Measurements from ENCODE around the gene PTAFR. TPM values are rescaled to one million over a fixed set of nuclear protein-coding genes. Genes with fewer than 3 reads are reported as not detected.

Gene PTAFR
- total RNA-seq, 3 donors from 2014 or later (not counting 1 experiment from before 2014, with no cell fraction given), result 1.2 to 6.4 (median 1.5) TPM

GRCh38 chr1:28126212-28126611 lies 50.3 kb downstream of the PTAFR start:
- H3K4me3 Mint-ChIP-seq, result no peak overlapping the region
- H3K36me3 Mint-ChIP-seq, result no peaks in the 10 kb centered on the region
- Histone ChIP-seq H3K27me3 (ENCODE audit: control insufficient read depth, insufficient read depth, low read length) (no peaks in the 10 kb centered on the region), H3K9me3 (ENCODE audit: control insufficient read depth, insufficient read depth, low read length) (no peaks in the 10 kb centered on the region), H3K4me1 (ENCODE audit: control insufficient read depth, insufficient read depth, low read length) (peaks cover 6% of the 10 kb centered on the region), H3K27ac (ENCODE audit: low read length) (no peak overlapping the region), H3K36me3 (ENCODE audit: control insufficient read depth, insufficient read depth, low read length) (no peaks in the 10 kb centered on the region), H3K4me3 (ENCODE audit: low read length) (no peak overlapping the region)
- H3K27me3 Mint-ChIP-seq (ENCODE audit: low read depth in 2 of 2), result peaks cover 2 to 14% of the 10 kb centered on the region in 2 donors
- H3K9me3 Mint-ChIP-seq, result no peaks in the 10 kb centered on the region
- H3K27ac Mint-ChIP-seq, result no peak overlapping the region
- intact Hi-C loops (cut with micrococcal nuclease), result no loop called here
- DNase-seq (no peak), ATAC-seq (no peak)
- WGBS (ENCODE audit: insufficient coverage), result 78% methylated on average over 2 of the region's 3 CpGs
- TF ChIP-seq CTCF (IDR thresholded peaks at IDR 0.05), result no peak
- H3K4me1 Mint-ChIP-seq, result no peaks in the 10 kb centered on the region

GRCh38 chr1:28123461-28123961 lies 53.0 kb downstream of the PTAFR start:
- DNase-seq (no peak), ATAC-seq (no peak)
- Histone ChIP-seq H3K27ac (ENCODE audit: low read length) (no peak overlapping the region), H3K36me3 (ENCODE audit: control insufficient read depth, insufficient read depth, low read length) (no peaks in the 10 kb centered on the region), H3K4me3 (ENCODE audit: low read length) (no peak overlapping the region), H3K4me1 (ENCODE audit: control insufficient read depth, insufficient read depth, low read length) (peaks cover 6% of the 10 kb centered on the region), H3K27me3 (ENCODE audit: control insufficient read depth, insufficient read depth, low read length) (no peaks in the 10 kb centered on the region), H3K9me3 (ENCODE audit: control insufficient read depth, insufficient read depth, low read length) (no peaks in the 10 kb centered on the region)
- Mint-ChIP-seq H3K9me3 (no peaks in the 10 kb centered on the region), H3K4me1 (no peaks in the 10 kb centered on the region), H3K27ac (no peak overlapping the region), H3K27me3 (ENCODE audit: low read depth in 2 of 2) (peaks cover 2 to 14% of the 10 kb centered on the region in 2 donors), H3K36me3 (no peaks in the 10 kb centered on the region), H3K4me3 (no peak overlapping the region)
- TF ChIP-seq CTCF (IDR thresholded peaks at IDR 0.05), result no peak
- WGBS (ENCODE audit: insufficient coverage), result 63% methylated on average over 4 of the region's 4 CpGs
- intact Hi-C loops (cut with micrococcal nuclease), result no loop called here

- Mint-ChIP-seq H3K4me1 (no peaks in the 10 kb centered on the region), H3K27me3 (ENCODE audit: low read depth in 2 of 2) (peaks cover 2 to 7% of the 10 kb centered on the region in 2 donors), H3K36me3 (no peaks in the 10 kb centered on the region), H3K9me3 (no peaks in the 10 kb centered on the region), H3K27ac (no peak overlapping the region), H3K4me3 (no peak overlapping the region)
- H3K27ac ChIP-seq (ENCODE audit: low read length), result no peak overlapping the region
- no peak overlapping the region for H3K4me3 ChIP-seq (ENCODE audit: low read length)
- no peaks in the 10 kb centered on the region for H3K36me3 ChIP-seq (ENCODE audit: control insufficient read depth, insufficient read depth, low read length)
- no peaks in the 10 kb centered on the region for H3K9me3 ChIP-seq (ENCODE audit: control insufficient read depth, insufficient read depth, low read length)
- DNase-seq (no peak), ATAC-seq (no peak)
- H3K27me3 ChIP-seq (ENCODE audit: control insufficient read depth, insufficient read depth, low read length), result no peaks in the 10 kb centered on the region
- H3K4me1 ChIP-seq (ENCODE audit: control insufficient read depth, insufficient read depth, low read length), result no peaks in the 10 kb centered on the region
- 97% methylated on average over 3 of the region's 3 CpGs for WGBS (ENCODE audit: insufficient coverage)
- no peak for TF ChIP-seq CTCF (IDR thresholded peaks at IDR 0.05)
- intact Hi-C loops (cut with micrococcal nuclease), result no loop called here
Measured at GRCh38 chr1:28122183-28122582, 54.3 kb downstream of the PTAFR start.

- H3K4me1 ChIP-seq (ENCODE audit: control insufficient read depth, insufficient read depth, low read length), result peaks cover 16% of the 10 kb centered on the region
- no peak for TF ChIP-seq CTCF (IDR thresholded peaks at IDR 0.05)
- no peak overlapping the region for H3K4me3 ChIP-seq (ENCODE audit: low read length)
- H3K36me3 ChIP-seq (ENCODE audit: control insufficient read depth, insufficient read depth, low read length), result no peaks in the 10 kb centered on the region
- Mint-ChIP-seq H3K4me1 (peaks cover 9 to 10% of the 10 kb centered on the region in 2 donors), H3K36me3 (no peaks in the 10 kb centered on the region), H3K27ac (no peak overlapping the region), H3K27me3 (ENCODE audit: low read depth in 2 of 2) (no peaks in the 10 kb centered on the region), H3K9me3 (no peaks in the 10 kb centered on the region), H3K4me3 (no peak overlapping the region)
- H3K27me3 ChIP-seq (ENCODE audit: control insufficient read depth, insufficient read depth, low read length), result no peaks in the 10 kb centered on the region
- no peak overlapping the region for H3K27ac ChIP-seq (ENCODE audit: low read length)
- intact Hi-C loops (cut with micrococcal nuclease), result no loop called here
- 96% methylated on average over 8 of the region's 8 CpGs for WGBS (ENCODE audit: insufficient coverage)
- H3K9me3 ChIP-seq (ENCODE audit: control insufficient read depth, insufficient read depth, low read length), result no peaks in the 10 kb centered on the region
- no peak for DNase-seq
- no peak for ATAC-seq
Measured at GRCh38 chr1:28119556-28119955, 56.9 kb downstream of the PTAFR start.
